Liver (tissue), 9 donors: ENCODE measurements around the gene MYO10. TPM values are rescaled to one million over a fixed set of nuclear protein-coding genes. Genes with fewer than 3 reads are reported as not detected.

Source experiments
- DNase-seq: peaks from one replicate; pipeline ENCODE4 v3.0.0-alpha.2; 2017; ENCODE audit warnings: low spot score
- H3K27ac ChIP-seq, 2 donors: one replicate each; pipeline ENCODE4 v1.7.0; 2013; ENCODE audit warnings: inconsistent platforms in 2 of 2, low read length in 2 of 2, control low read depth in 1 of 2, low read depth in 1 of 2, mild to moderate bottlenecking in 1 of 2
- H3K27me3 ChIP-seq, 4 donors: one replicate each; pipeline versions ENCODE4 v1.6.1 to v1.7.0; 2013; ENCODE audit warnings: low read length in 3 of 4, inconsistent platforms in 1 of 4, mild to moderate bottlenecking in 1 of 4, moderate library complexity in 1 of 4; ENCODE audit not compliant: control insufficient read depth in 4 of 4, insufficient read depth in 4 of 4
- H3K36me3 ChIP-seq, 4 donors: one replicate each; pipeline versions ENCODE4 v1.6.1 to v1.7.0; 2013; ENCODE audit warnings: low read length in 3 of 4, mild to moderate bottlenecking in 3 of 4, low read depth in 1 of 4, moderate library complexity in 1 of 4; ENCODE audit not compliant: control insufficient read depth in 4 of 4, insufficient read depth in 3 of 4
- H3K4me1 ChIP-seq, 4 donors: one replicate each; pipeline versions ENCODE4 v1.6.1 to v1.7.0; 2013; ENCODE audit warnings: low read length in 3 of 4, mild to moderate bottlenecking in 3 of 4, moderate library complexity in 1 of 4; ENCODE audit not compliant: control insufficient read depth in 4 of 4, insufficient read depth in 4 of 4
- H3K4me3 ChIP-seq, 3 donors: one replicate each; pipeline versions ENCODE4 v1.6.1 to v1.7.0; 2013; ENCODE audit warnings: low read length in 3 of 3, control low read depth in 1 of 3, low read depth in 1 of 3, mild to moderate bottlenecking in 1 of 3
- H3K9ac ChIP-seq, 2 donors: one replicate each; pipeline ENCODE4 v1.7.0; 2013; ENCODE audit warnings: low read length in 2 of 2, mild to moderate bottlenecking in 2 of 2, moderate library complexity in 2 of 2, control low read depth in 1 of 2, low read depth in 1 of 2
- H3K9me3 ChIP-seq, 4 donors: one replicate each; pipeline versions ENCODE4 v1.6.1 to v1.7.0; 2013; ENCODE audit warnings: low read length in 3 of 4; ENCODE audit not compliant: control insufficient read depth in 4 of 4
- ATF3 ChIP-seq: IDR thresholded peaks from 2 replicates; pipeline ENCODE4 v1.6.1; 2016; ENCODE audit warnings: antibody characterized with exemption
- CTCF ChIP-seq: fragments of 150-350 bp; IDR thresholded peaks from 2 replicates; pipeline ENCODE4 v1.5.1; 2017; ENCODE audit warnings: improper control_type of control experiment, low read depth, low read length; ENCODE audit not compliant: missing input control
- EGR1 ChIP-seq, 2 donors: IDR thresholded peaks; 2 replicates each; pipeline ENCODE4 v1.6.1; 2016 to 2018; ENCODE audit warnings: antibody characterized with exemption in 2 of 2, low read depth in 2 of 2
- FOXA2 ChIP-seq: IDR thresholded peaks from 2 replicates; pipeline ENCODE4 v1.6.1; 2016; ENCODE audit warnings: antibody characterized with exemption
- GABPA ChIP-seq, 2 donors: IDR thresholded peaks in 1 of 2; conservative IDR thresholded peaks in 1 of 2; 2 replicates each; pipeline ENCODE4 v1.6.1; 2016; ENCODE audit warnings: antibody characterized with exemption in 2 of 2, mild to moderate bottlenecking in 1 of 2, moderate library complexity in 1 of 2
- HNF4A ChIP-seq, 2 donors: conservative IDR thresholded peaks; 2 replicates each; pipeline ENCODE4 v1.6.1; 2016; ENCODE audit warnings: antibody characterized with exemption in 2 of 2, mild to moderate bottlenecking in 2 of 2
- HNF4G ChIP-seq: IDR thresholded peaks from 2 replicates; pipeline ENCODE4 v1.6.1; 2016; ENCODE audit warnings: antibody characterized with exemption
- JUND ChIP-seq, 2 donors: IDR thresholded peaks; 2 replicates each; pipeline ENCODE4 v1.6.1; 2016; ENCODE audit warnings: antibody characterized with exemption in 2 of 2
- MAX ChIP-seq: IDR thresholded peaks from 2 replicates; pipeline ENCODE4 v1.6.1; 2016; ENCODE audit warnings: antibody characterized with exemption
- NR2F2 ChIP-seq: IDR thresholded peaks from 2 replicates; pipeline ENCODE4 v1.6.1; 2016; ENCODE audit warnings: antibody characterized with exemption
- RAD21 ChIP-seq, 2 donors: IDR thresholded peaks; 2 replicates each; pipeline ENCODE4 v1.6.1; 2016; ENCODE audit warnings: antibody characterized with exemption in 2 of 2, mild to moderate bottlenecking in 2 of 2
- REST ChIP-seq: IDR thresholded peaks from 2 replicates; pipeline ENCODE4 v1.6.1; 2016; ENCODE audit warnings: antibody characterized with exemption, mild to moderate bottlenecking
- RXRA ChIP-seq, 2 donors: IDR thresholded peaks; 2 replicates each; pipeline ENCODE4 v1.6.1; 2017 to 2018; ENCODE audit warnings: antibody characterized with exemption in 2 of 2, mild to moderate bottlenecking in 1 of 2
- SP1 ChIP-seq: IDR thresholded peaks from 2 replicates; pipeline ENCODE4 v1.6.1; 2018; ENCODE audit warnings: antibody characterized with exemption, mild to moderate bottlenecking
- TAF1 ChIP-seq: conservative IDR thresholded peaks from 2 replicates; pipeline ENCODE4 v1.6.1; 2016; ENCODE audit warnings: antibody characterized with exemption, mild to moderate bottlenecking
- YY1 ChIP-seq: IDR thresholded peaks from 2 replicates; pipeline ENCODE4 v1.6.1; 2016; ENCODE audit warnings: antibody characterized with exemption, mild to moderate bottlenecking
- ZBTB33 ChIP-seq: IDR thresholded peaks from 2 replicates; pipeline ENCODE4 v1.6.1; 2016; ENCODE audit warnings: antibody characterized with exemption
- WGBS: extraction: QIAGEN DNeasy Blood & Tissue Kit; methylation state at CpG from one replicate; pipeline ENCODE4 v1.1.7; 2013; 5-methylcytosine and 5-hydroxymethylcytosine counted together
- polyA plus RNA-seq, 2 donors: library from polyadenylated mRNA; stranded (reverse) in 1 of 2; unstranded in 1 of 2; fragments of 200-250 nt in 1 of 2; fragments of >200 nt in 1 of 2; fragmentation: Nextera tagmentation in 1 of 2; extraction: Ambion mirVana in 1 of 2; gene quantifications; one replicate each; pipeline versions ENCODE4 v1.2.1 to v1.2.3, GENCODE V29; 2013 to 2015
- total RNA-seq, 2 donors: library from RNA; depleted of rRNA; stranded (reverse); fragments of >200 nt; gene quantifications; one replicate each; pipeline ENCODE4 v1.2.3, GENCODE V29; 2014
- donor health status: healthy.
- donor health status: healthy.
- donor health status: healthy.
- donor health status: healthy.
- donor health status: healthy.

MYO10 gene
- total and polyA plus RNA-seq, 4 donors, result 4.3 to 15.3 (median 7.1) TPM

GRCh38 chr5:16929347-16929746, 6.7 kb downstream of the MYO10 start:
- H3K9me3 ChIP-seq, result no peaks in the 10 kb centered on the region
- TF ChIP-seq ATF3 (no peak), TAF1 (no peak), EGR1 (IDR thresholded peaks at IDR 0.05; ENCODE audit: low read depth in 2 of 2) (no peak), RAD21 (IDR thresholded peaks at IDR 0.05) (no peak), RXRA (IDR thresholded peaks at IDR 0.05) (no peak), HNF4G (no peak), JUND (IDR thresholded peaks at IDR 0.05) (no peak), HNF4A (conservative IDR thresholded peaks at IDR 0.05) (no peak), GABPA (IDR thresholded peaks at IDR 0.05 in 1 of 2, conservative IDR thresholded peaks at IDR 0.05 in 1 of 2) (no peak), CTCF (no peak), SP1 (no peak)
- H3K4me1 ChIP-seq, result no peaks in the 10 kb centered on the region
- no peak for DNase-seq
- no peak overlapping the region for H3K4me3 ChIP-seq
- no peaks in the 10 kb centered on the region for H3K36me3 ChIP-seq
- peaks cover 0 to 10% (median 2%) of the 10 kb centered on the region in 4 donors for H3K27me3 ChIP-seq
- H3K27ac ChIP-seq, result no peak overlapping the region
- H3K9ac ChIP-seq, result no peak overlapping the region
- 84% methylated on average over 2 of the region's 2 CpGs for WGBS

GRCh38 chr5:16927613-16928012, 8.5 kb downstream of the MYO10 start:
- no peaks in the 10 kb centered on the region for H3K9me3 ChIP-seq
- 90% methylated on average over 8 of the region's 8 CpGs for WGBS
- H3K27me3 ChIP-seq, result no peaks in the 10 kb centered on the region
- DNase-seq, result no peak
- no peaks in the 10 kb centered on the region for H3K36me3 ChIP-seq
- H3K4me1 ChIP-seq, result no peaks in the 10 kb centered on the region
- H3K27ac ChIP-seq, result no peak overlapping the region
- no peak for TF ChIP-seq ZBTB33
- no peak for TF ChIP-seq FOXA2
- TF ChIP-seq TAF1, result no peak
- no peak for TF ChIP-seq HNF4G
- TF ChIP-seq MAX, result no peak
- TF ChIP-seq YY1, result no peak
- TF ChIP-seq CTCF, result no peak
- no peak for TF ChIP-seq REST
- no peak for TF ChIP-seq RAD21 (IDR thresholded peaks at IDR 0.05)
- no peak for TF ChIP-seq NR2F2
- TF ChIP-seq GABPA (IDR thresholded peaks at IDR 0.05 in 1 of 2, conservative IDR thresholded peaks at IDR 0.05 in 1 of 2), result no peak
- no peak overlapping the region for H3K4me3 ChIP-seq
- no peak overlapping the region for H3K9ac ChIP-seq
